ENCODE measurements around the gene PLET1.

PLET1 gene

GRCh38 chr11:112277941-112278340 is 17.3 kb upstream of the PLET1 start:
- H3K4me3 ChIP-seq (replicated peaks; ENCODE audit: low read depth, low read length): no peak overlapping the region
- DNase-seq (ENCODE audit: low read depth): no peak
- TF ChIP-seq CTCF (IDR thresholded peaks at IDR 0.05; ENCODE audit: low read length, missing control alignments): no peak

- TF ChIP-seq CTCF (IDR thresholded peaks at IDR 0.05; ENCODE audit: low read length, missing control alignments): no peak
- H3K4me3 ChIP-seq (replicated peaks; ENCODE audit: low read depth, low read length): no peak overlapping the region
- no peak for DNase-seq (ENCODE audit: low read depth)
Observed at GRCh38 chr11:112277029-112277428, 16.4 kb upstream of the PLET1 start.

- DNase-seq (ENCODE audit: low read depth): no peak
- H3K4me3 ChIP-seq (replicated peaks; ENCODE audit: low read depth, low read length): no peak overlapping the region
- no peak for TF ChIP-seq CTCF (IDR thresholded peaks at IDR 0.05; ENCODE audit: low read length, missing control alignments)
Observed at GRCh38 chr11:112274007-112274783, 13.5 kb upstream of the PLET1 start.

GRCh38 chr11:112273066-112273465 is 12.4 kb upstream of the PLET1 start:
- TF ChIP-seq CTCF (IDR thresholded peaks at IDR 0.05; ENCODE audit: low read length, missing control alignments): no peak
- DNase-seq (ENCODE audit: low read depth): no peak
- no peak overlapping the region for H3K4me3 ChIP-seq (replicated peaks; ENCODE audit: low read depth, low read length)

- no peak for TF ChIP-seq CTCF (IDR thresholded peaks at IDR 0.05; ENCODE audit: low read length, missing control alignments)
- no peak overlapping the region for H3K4me3 ChIP-seq (replicated peaks; ENCODE audit: low read depth, low read length)
Observed at GRCh38 chr11:112271242-112271641, 10.6 kb upstream of the PLET1 start.

DNA sequence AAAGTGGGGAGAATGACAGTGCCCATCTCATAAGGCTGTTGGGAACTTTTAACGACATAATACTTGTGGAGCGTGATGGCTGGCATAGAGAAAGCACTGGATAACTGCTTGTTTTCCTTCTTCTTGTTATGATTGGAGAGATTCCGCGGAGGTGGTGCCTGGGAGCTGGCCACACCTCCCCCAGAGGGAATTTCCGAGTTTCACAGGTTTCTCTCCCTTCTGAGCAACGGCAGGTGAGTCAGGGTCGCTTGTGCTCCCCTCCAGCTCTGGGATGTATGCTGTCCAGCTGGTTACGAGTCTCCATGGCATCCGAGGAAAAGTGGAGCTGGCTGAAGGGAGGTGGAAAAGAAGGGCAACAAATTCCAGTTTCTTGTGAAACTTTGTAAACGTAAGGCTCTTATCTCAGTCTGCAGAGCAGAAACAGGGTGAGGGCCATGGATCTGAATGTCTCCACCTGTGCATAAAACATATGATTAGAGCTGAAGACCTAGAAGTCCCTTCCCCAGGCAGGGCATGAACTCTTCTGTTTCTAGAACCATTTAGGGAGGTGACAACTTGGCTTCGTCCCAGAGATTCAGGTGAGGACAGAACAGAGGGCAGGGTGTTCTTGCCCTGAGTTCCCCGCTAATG is 10.0 kb upstream of the PLET1 start:
- TF ChIP-seq CTCF (IDR thresholded peaks at IDR 0.05; ENCODE audit: low read length, missing control alignments): no peak
- H3K4me3 ChIP-seq (replicated peaks; ENCODE audit: low read depth, low read length): no peak overlapping the region
- no peak for DNase-seq (ENCODE audit: low read depth)

More at GRCh38 chr11:112271242-112271641, 10.6 kb upstream of the PLET1 start:
- no peak for DNase-seq (ENCODE audit: low read depth)

All from fibroblast of pulmonary artery (primary cell).